ENCODE measurements around the gene HEATR9. TPM values are rescaled to one million over a fixed set of nuclear protein-coding genes. Genes with fewer than 3 reads are reported as not detected.

The HEATR9 gene
- total RNA-seq, 2 experiments from 2014 or later: 0.38 to 0.70 TPM

GRCh38 chr17:35808962-35809854, 59.5 kb downstream of the HEATR9 start, which contains the start of gene TAF15:
Gene TAF15, plus strand, starts transcription at chr17:35809484. Its CDS starts 86 bp downstream, at chr17:35809570.
- Mint-ChIP-seq H3K4me1 (ENCODE audit: low read depth) (peaks cover 61% of the 10 kb centered on the region), H3K27ac (peak within 1 kb of the TSS; percentile 100), H3K4me3 (peak within 1 kb of the TSS; percentile 89), H3K36me3 (ENCODE audit: low read depth) (peaks cover 34% of the 10 kb centered on the region), H3K27me3 (no peaks in the 10 kb centered on the region), H3K9me3 (no peaks in the 10 kb centered on the region)
- CTCF ChIA-PET: interaction anchor here (0.7 to 7.8 kb wide), 18 partner anchors 9 to 231 kb away, joined by 3 to 292 read pairs (median 6); partner anchors contain the start of genes C17orf50 and MMP28
- peak; percentile 97 for DNase-seq
- TF ChIP-seq, protein P1, sequence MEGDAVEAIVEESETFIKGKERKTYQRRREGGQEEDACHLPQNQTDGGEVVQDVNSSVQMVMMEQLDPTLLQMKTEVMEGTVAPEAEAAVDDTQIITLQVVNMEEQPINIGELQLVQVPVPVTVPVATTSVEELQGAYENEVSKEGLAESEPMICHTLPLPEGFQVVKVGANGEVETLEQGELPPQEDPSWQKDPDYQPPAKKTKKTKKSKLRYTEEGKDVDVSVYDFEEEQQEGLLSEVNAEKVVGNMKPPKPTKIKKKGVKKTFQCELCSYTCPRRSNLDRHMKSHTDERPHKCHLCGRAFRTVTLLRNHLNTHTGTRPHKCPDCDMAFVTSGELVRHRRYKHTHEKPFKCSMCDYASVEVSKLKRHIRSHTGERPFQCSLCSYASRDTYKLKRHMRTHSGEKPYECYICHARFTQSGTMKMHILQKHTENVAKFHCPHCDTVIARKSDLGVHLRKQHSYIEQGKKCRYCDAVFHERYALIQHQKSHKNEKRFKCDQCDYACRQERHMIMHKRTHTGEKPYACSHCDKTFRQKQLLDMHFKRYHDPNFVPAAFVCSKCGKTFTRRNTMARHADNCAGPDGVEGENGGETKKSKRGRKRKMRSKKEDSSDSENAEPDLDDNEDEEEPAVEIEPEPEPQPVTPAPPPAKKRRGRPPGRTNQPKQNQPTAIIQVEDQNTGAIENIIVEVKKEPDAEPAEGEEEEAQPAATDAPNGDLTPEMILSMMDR (IDR thresholded peaks at IDR 0.05): peak; percentile 74
- intact Hi-C loops (cut with micrococcal nuclease): no loop called here
- POLR2A ChIA-PET: interaction anchor here (0.6 to 3.9 kb wide), 34 partner anchors 9 to 824 kb away, joined by 3 to 50 read pairs (median 5); partner anchors contain the start of genes CCL5, MMP28 and PEX12
- peak; percentile 90 for ATAC-seq

GRCh38 chr17:35808240-35808961, 60.3 kb downstream of the HEATR9 start:
- no peaks in the 10 kb centered on the region for H3K9me3 Mint-ChIP-seq
- no peaks in the 10 kb centered on the region for H3K27me3 Mint-ChIP-seq
- DNase-seq: no peak
- peak overlapping the region; percentile 100 for H3K27ac Mint-ChIP-seq
- no peak for ATAC-seq
- TF ChIP-seq, protein P1 (IDR thresholded peaks at IDR 0.05): no peak
- H3K4me1 Mint-ChIP-seq (ENCODE audit: low read depth): peaks cover 55% of the 10 kb centered on the region
- ChIA-PET CTCF (interaction anchor here (0.7 to 7.8 kb wide), 18 partner anchors 8 to 231 kb away, joined by 3 to 292 read pairs (median 6); partner anchors contain the start of genes C17orf50 and MMP28), POLR2A (interaction anchor here (0.6 to 3.9 kb wide), 28 partner anchors 9 to 823 kb away, joined by 3 to 50 read pairs (median 6); partner anchors contain the start of genes CCL5, MMP28 and PEX12)
- intact Hi-C loops (cut with micrococcal nuclease): no loop called here
- peak overlapping the region; percentile 89 for H3K4me3 Mint-ChIP-seq
- peaks cover 27% of the 10 kb centered on the region for H3K36me3 Mint-ChIP-seq (ENCODE audit: low read depth)

DNA sequence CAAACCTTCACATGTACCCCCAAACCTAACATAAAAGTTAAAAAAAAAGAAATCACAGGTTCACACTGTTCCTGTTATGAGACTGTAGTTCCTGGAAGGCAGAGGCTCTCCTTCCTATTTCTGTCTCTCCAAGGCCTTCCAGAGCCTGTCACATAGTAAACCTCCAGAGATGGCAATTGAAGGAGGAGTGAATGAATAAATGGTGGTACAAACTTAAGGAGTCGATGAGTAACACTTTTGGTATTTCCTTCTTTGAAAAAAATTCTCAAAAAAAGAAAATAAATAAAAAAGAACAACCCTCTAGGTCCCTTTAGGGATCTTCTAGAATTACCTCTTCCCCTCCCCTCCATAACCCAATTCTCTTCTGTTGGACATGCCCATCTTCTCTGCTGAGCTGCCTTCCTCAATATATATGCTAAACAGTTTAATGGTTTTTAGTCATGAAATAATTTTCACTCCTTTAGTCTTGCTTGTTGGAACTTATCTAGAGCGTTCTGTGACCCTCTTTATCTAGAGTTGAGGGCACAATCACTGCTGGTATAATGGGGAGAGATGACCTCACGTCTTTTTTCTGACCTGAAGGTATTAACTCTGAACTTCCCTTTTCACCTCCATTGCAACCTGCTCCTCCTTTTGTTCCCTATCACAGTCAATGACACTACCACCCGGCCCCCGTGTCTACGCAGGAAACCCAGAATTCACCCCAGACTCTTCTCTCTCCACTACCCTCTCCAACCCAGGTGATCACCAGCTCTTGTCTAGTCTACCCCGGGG, 61.1 kb downstream of the HEATR9 start:
- Mint-ChIP-seq H3K4me1 (ENCODE audit: low read depth) (peaks cover 56% of the 10 kb centered on the region), H3K4me3 (peak overlapping the region; percentile 89), H3K36me3 (ENCODE audit: low read depth) (peaks cover 22% of the 10 kb centered on the region), H3K27ac (peak overlapping the region; percentile 100), H3K9me3 (no peaks in the 10 kb centered on the region), H3K27me3 (no peaks in the 10 kb centered on the region)
- POLR2A ChIA-PET: interaction anchor here (1.0 to 3.9 kb wide), 9 partner anchors 11 to 229 kb away, joined by 4 to 50 read pairs (median 8); partner anchors contain the start of genes MMP28 and PEX12
- ATAC-seq (no peak), DNase-seq (no peak)
- CTCF ChIA-PET: interaction anchor here (1.2 to 7.8 kb wide), 12 partner anchors 8 to 494 kb away, joined by 3 to 292 read pairs (median 10); partner anchors contain the start of genes C17orf50 and MMP28
- TF ChIP-seq, protein P1 (IDR thresholded peaks at IDR 0.05): no peak
- intact Hi-C loops (cut with micrococcal nuclease): no loop called here

Other genes starting within 250 kb of the HEATR9 start
- gene RASL10B, start 137.3 kb downstream of the HEATR9 start, total RNA-seq: 1 to 10 TPM; 1.9 to 2.3 TPM
- gene GAS2L2, start 115.7 kb downstream of the HEATR9 start, total RNA-seq: under 1 TPM; 0.27 to 0.34 TPM
- not detected for gene C17orf50, start 108.0 kb downstream of the HEATR9 start, total RNA-seq
- under 1 TPM in 1 of 2 experiments, not detected in 1; 0.41 TPM for gene MMP28, start 73.2 kb downstream of the HEATR9 start, total RNA-seq
- 100 to 1,000 TPM; 309 to 319 TPM for gene TAF15, start 59.4 kb downstream of the HEATR9 start, total RNA-seq
- gene CCL5, start 11.5 kb upstream of the HEATR9 start, total RNA-seq: 100 to 1,000 TPM; 156 to 158 TPM
- gene RDM1, start 61.9 kb upstream of the HEATR9 start, total RNA-seq: 10 to 100 TPM; 12.6 to 16.0 TPM
- gene LYZL6, start 74.8 kb upstream of the HEATR9 start, total RNA-seq: not detected
- gene CCL16, start 112.6 kb upstream of the HEATR9 start, total RNA-seq: not detected
- gene CCL14, start 117.8 kb upstream of the HEATR9 start, total RNA-seq: not detected
- not detected for gene CCL15, start 132.7 kb upstream of the HEATR9 start, total RNA-seq
- gene CCL23, start 149.1 kb upstream of the HEATR9 start, total RNA-seq: not detected
- gene CCL18, start 195.4 kb upstream of the HEATR9 start, total RNA-seq: not detected
- 100 to 1,000 TPM; 230 to 253 TPM for gene CCL3, start 221.3 kb upstream of the HEATR9 start, total RNA-seq
- 100 to 1,000 TPM; 287 to 290 TPM for gene CCL4, start 234.9 kb upstream of the HEATR9 start, total RNA-seq

Measured in activated CD8-positive, alpha-beta T cell treated with anti-CD3 and anti-CD28 coated beads for 36 hours (primary cell).